ENCODE measurements around the gene SIDT1.

SIDT1 gene

DNA sequence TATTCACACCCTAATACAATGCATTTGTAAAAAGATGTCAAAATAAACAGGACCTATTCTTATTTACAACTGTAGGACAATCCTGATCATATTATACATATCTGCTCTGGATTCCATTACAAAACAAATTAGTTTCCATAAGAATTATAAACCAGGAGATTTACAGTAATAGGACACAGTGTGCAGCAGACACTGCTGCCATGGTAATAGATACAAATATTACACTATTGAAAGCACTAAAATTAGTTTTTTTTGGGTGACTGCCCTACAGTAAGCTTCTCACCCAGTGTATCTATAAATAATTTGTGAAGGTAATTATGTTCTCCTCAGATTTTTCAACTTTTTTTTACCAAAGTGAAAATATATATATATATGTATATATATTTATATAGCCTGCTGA, 116.2 kb downstream of the SIDT1 start:
- DNase-seq (ENCODE audit: insufficient read length) (no peak), FAIRE-seq (no peak)
- TF ChIP-seq POLR2A (IDR thresholded peaks at IDR 0.05; ENCODE audit: low read depth, low read length) (no peak), POLR2AphosphoS5 (IDR thresholded peaks at IDR 0.05; ENCODE audit: low read depth, low read length) (no peak), TAF1 (IDR thresholded peaks at IDR 0.05; ENCODE audit: borderline replicate concordance, low read depth, low read length) (no peak)

DNA sequence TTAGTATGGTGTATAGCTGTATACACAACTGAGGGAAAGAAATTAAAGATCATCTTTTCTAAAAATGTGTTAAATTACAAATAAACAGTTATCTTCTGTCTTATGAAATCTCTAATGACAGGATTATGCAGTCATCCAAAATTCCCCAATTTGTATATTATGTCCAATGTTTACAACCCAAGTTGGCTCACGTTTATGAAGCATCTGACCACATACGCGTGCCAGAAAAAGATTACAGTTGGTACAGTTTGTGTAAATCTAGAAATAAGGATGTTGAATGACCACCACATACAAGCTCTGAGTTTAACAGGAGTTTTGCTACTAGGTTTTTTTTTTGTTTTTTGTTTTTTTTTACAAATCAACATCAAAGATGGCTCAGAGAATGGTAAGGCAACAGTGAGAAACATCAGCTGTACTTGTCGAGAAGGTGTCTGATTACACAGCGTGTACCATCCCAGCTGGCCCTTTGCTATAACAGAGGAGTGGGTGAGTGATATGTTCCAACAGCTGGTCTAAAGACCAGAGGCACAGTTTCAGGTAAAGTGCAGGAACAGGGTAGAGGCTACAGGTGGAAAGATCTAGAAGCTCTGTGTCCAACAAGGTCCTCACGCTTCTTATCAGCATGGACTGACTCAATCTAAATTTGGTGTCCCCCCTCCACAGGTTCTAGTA, 117.0 kb downstream of the SIDT1 start:
- DNase-seq (ENCODE audit: insufficient read length) = no peak
- no peak for FAIRE-seq
- TF ChIP-seq TAF1 (IDR thresholded peaks at IDR 0.05; ENCODE audit: borderline replicate concordance, low read depth, low read length) (no peak), POLR2A (IDR thresholded peaks at IDR 0.05; ENCODE audit: low read depth, low read length) (no peak), POLR2AphosphoS5 (IDR thresholded peaks at IDR 0.05; ENCODE audit: low read depth, low read length) (no peak)

DNA sequence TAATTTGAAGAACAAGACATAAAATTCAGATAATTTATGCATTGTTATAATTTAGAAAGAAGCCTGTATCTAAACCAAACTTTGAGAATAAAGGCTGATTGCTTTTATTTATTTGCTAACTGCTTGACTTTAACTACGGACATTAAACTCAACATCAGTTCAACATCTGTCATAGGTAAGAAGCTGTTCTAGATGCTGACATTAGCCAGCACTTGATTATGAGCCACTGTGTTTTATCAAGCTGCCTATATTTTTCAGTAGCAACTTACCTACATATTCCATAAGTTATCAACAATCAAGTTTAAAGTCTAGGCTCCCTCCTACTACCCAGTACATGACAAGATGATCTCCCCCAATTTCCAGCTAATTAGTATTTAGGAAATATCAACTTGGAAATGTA, 122.0 kb downstream of the SIDT1 start:
- no peak for FAIRE-seq
- TF ChIP-seq POLR2AphosphoS5 (IDR thresholded peaks at IDR 0.05; ENCODE audit: low read depth, low read length) (no peak), TAF1 (IDR thresholded peaks at IDR 0.05; ENCODE audit: borderline replicate concordance, low read depth, low read length) (no peak), POLR2A (IDR thresholded peaks at IDR 0.05; ENCODE audit: low read depth, low read length) (no peak)
- DNase-seq (ENCODE audit: insufficient read length) = no peak

DNA sequence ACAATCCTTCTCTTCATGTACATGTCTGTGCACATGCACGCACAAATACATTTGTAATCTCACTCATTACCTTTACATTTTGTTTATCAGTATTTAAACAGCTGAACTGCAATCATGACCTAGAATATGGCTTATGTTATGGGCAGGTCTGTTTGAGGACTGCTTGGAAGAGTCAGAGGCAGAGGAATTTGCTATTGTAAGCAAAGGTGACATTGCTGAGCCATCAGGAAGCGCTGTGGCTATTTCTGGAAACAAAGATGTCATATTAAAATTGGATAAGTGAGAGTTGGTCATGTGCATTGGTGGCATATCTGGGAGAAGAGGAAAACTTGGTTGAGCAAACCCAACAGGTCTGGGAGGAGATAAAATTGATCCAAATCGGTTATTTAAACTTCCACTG, 122.5 kb downstream of the SIDT1 start:
- no peak for FAIRE-seq
- no peak for TF ChIP-seq TAF1 (IDR thresholded peaks at IDR 0.05; ENCODE audit: borderline replicate concordance, low read depth, low read length)
- no peak for TF ChIP-seq POLR2A (IDR thresholded peaks at IDR 0.05; ENCODE audit: low read depth, low read length)
- TF ChIP-seq POLR2AphosphoS5 (IDR thresholded peaks at IDR 0.05; ENCODE audit: low read depth, low read length) = no peak
- DNase-seq (ENCODE audit: insufficient read length) = no peak

DNA sequence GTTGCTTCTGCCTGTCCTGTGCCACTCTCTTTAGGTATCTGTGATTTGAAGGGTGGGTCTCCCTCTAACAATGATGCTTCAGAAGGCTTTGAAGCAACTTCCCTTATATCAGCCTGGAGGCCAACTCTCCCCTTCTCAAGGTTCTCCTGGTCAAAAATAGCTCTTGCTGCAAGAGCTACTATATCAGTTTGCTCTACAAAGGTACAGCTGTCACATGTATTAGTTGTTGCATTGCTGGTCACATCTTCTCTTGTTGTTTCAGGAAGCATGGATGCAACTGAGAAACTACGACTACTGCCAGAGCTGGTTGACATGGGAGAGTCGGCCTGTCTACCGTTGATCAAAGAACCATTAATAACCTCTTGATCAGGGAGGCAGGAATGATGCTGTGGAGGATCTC, 125.8 kb downstream of the SIDT1 start:
- TF ChIP-seq TAF1 (IDR thresholded peaks at IDR 0.05; ENCODE audit: borderline replicate concordance, low read depth, low read length) (no peak), POLR2A (IDR thresholded peaks at IDR 0.05; ENCODE audit: low read depth, low read length) (no peak), POLR2AphosphoS5 (IDR thresholded peaks at IDR 0.05; ENCODE audit: low read depth, low read length) (no peak)
- no peak for DNase-seq (ENCODE audit: insufficient read length)
- FAIRE-seq = no peak

DNA sequence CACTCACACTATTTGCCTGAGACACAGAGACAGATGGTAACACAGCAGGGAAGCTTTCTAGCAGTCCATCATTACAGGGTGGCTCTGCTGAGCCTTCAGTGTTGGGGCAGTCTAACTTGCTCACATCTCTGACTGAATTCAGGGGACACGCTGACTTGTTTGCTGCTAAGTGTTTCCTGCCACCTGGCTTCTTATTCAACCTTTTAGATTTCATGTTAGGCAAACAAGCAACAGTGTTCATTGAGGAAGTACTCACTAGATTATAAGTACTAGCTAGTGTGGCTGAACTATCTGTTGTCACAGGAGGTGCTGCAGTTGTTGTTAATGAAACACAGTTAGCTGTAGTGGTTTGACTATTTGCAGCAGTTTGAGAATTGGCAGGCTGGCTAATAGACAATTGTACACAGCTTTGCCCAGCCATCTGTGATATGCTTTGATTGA, 126.8 kb downstream of the SIDT1 start:
- TF ChIP-seq POLR2A (IDR thresholded peaks at IDR 0.05; ENCODE audit: low read depth, low read length) = no peak
- peak; percentile 25; the same call in 1 of the 2 replicates for TF ChIP-seq POLR2AphosphoS5 (IDR thresholded peaks at IDR 0.05; ENCODE audit: low read depth, low read length)
- no peak for TF ChIP-seq TAF1 (IDR thresholded peaks at IDR 0.05; ENCODE audit: borderline replicate concordance, low read depth, low read length)
- no peak for FAIRE-seq
- no peak for DNase-seq (ENCODE audit: insufficient read length)

DNA sequence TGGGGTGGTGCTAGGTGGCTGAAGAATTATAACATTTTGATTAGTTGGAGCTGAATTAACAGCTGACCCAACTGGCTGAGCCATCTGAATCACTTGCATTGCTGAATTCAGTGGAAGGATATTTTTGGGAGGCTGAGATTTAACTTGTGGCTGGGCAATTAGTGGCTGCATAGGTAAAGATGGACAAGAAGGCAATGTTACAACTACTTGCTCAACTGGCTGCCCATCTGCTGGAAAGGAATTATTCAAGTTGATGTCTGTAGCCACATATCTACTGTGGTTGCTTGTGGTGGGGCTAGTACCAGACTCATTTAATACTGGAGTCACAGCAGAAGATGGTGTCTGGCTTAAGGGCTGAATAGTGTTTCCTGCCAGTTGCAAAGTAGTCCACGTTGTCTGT, 127.6 kb downstream of the SIDT1 start:
- DNase-seq (ENCODE audit: insufficient read length) (no peak), FAIRE-seq (no peak)
- TF ChIP-seq POLR2AphosphoS5 (IDR thresholded peaks at IDR 0.05; ENCODE audit: low read depth, low read length) (no peak), TAF1 (IDR thresholded peaks at IDR 0.05; ENCODE audit: borderline replicate concordance, low read depth, low read length) (no peak), POLR2A (IDR thresholded peaks at IDR 0.05; ENCODE audit: low read depth, low read length) (no peak)

DNA sequence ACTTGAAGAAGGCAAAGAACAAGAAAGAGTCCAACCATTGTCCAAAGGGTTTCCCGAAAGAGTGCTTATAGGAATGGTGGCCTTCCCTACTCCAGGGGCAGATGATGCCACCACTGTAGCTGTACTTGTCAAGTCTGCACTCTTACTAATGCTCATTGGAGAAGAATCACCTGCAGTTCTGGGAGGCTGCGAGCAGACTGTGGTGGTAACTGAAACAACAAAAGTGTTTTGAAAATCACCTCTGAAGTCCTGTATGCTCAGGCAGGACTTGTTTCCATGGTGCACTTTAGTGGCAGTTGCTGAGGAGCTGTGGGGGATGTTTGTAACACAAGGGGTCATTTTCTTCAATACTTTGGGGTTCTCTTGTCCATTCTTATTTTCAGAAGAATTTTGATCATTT, 128.1 kb downstream of the SIDT1 start:
- TF ChIP-seq POLR2AphosphoS5 (IDR thresholded peaks at IDR 0.05; ENCODE audit: low read depth, low read length) (no peak), TAF1 (IDR thresholded peaks at IDR 0.05; ENCODE audit: borderline replicate concordance, low read depth, low read length) (no peak), POLR2A (IDR thresholded peaks at IDR 0.05; ENCODE audit: low read depth, low read length) (no peak)
- DNase-seq (ENCODE audit: insufficient read length) (no peak), FAIRE-seq (no peak)

DNA sequence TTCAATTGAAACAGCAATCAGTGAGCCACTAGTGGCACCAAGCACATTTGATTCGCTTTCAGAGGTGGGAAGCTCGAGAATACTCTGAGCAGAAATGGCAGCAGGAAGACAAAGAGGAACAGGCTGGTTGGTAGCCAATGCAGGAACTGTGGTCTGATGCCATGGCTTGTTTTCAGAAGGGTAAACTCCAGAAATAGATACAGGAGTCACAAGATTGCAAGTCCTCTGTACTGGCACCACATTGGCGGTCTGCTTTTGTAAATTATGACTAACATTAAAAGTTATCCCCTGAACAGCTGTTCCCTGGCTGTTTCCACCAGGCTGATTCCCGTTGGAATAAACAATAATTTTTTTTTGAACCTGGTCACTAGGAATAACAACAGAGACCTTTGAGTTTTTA, 128.5 kb downstream of the SIDT1 start:
- FAIRE-seq = no peak
- DNase-seq (ENCODE audit: insufficient read length) = no peak
- TF ChIP-seq TAF1 (IDR thresholded peaks at IDR 0.05; ENCODE audit: borderline replicate concordance, low read depth, low read length) = no peak

DNA sequence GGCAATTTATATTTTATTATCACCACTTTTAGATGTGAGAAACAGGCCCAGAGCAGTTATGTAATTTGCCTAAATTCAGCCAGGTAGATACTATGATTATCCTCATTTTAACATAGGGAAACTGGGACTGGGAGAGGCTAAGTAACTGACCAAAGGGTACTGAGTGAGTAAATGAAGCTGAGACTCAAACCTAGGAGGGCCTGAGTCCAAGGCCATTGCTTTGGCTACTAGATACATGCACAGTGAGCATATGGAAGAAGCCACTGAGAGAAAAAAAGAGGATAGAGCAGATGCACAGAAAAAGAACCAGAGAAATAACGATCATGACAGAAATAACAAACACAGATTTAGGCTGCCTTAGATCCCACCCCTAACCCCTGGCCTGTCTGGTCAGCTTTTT, 130.5 kb downstream of the SIDT1 start:
- DNase-seq (ENCODE audit: insufficient read length) (no peak), FAIRE-seq (no peak)
- TF ChIP-seq TAF1 (IDR thresholded peaks at IDR 0.05; ENCODE audit: borderline replicate concordance, low read depth, low read length) = no peak
- no peak for TF ChIP-seq POLR2A (IDR thresholded peaks at IDR 0.05; ENCODE audit: low read depth, low read length)
- no peak for TF ChIP-seq POLR2AphosphoS5 (IDR thresholded peaks at IDR 0.05; ENCODE audit: low read depth, low read length)

DNA sequence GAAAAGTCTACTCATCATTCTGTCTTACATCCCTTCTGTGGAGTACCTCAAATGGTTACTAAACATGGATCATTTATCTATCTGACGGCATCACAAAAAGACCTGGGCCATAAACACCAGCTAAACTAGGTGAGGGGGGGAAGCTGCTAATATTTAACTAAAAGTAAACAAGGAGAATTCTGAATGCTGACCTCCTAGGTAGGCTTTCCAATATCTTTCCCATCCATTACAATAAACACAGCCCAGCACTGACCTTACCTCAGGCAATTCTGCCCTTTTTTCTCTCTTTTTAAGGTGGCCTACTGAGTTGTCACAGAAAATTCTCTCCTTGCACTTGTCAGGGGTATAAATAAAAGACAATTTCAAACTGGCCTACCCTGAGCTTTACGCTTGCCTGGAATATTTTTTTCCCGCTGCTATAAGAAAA, 131.0 kb downstream of the SIDT1 start:
- no peak for TF ChIP-seq POLR2AphosphoS5 (IDR thresholded peaks at IDR 0.05; ENCODE audit: low read depth, low read length)
- TF ChIP-seq POLR2A (IDR thresholded peaks at IDR 0.05; ENCODE audit: low read depth, low read length) = no peak
- no peak for TF ChIP-seq TAF1 (IDR thresholded peaks at IDR 0.05; ENCODE audit: borderline replicate concordance, low read depth, low read length)
- DNase-seq (ENCODE audit: insufficient read length) (no peak), FAIRE-seq (no peak)

DNA sequence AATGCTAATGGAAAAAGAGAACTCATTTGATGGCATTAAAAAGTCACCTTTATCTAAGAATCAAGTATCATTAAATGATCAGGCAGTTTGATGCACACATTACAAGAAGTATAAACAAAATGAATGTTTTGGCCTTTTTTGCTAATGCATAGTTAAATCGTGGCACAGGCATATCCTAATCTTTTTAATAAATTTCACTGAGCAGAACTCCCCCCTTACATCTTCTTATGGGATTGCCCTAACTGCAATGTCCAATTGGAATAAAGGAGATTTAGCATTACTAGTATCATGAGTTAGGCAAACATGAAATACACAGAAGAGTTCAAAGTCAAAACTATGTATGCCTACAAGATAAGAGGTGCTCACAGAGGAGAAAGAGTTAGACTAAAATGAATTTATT, 131.4 kb downstream of the SIDT1 start:
- FAIRE-seq (no peak), DNase-seq (ENCODE audit: insufficient read length) (no peak)
- TF ChIP-seq POLR2AphosphoS5 (IDR thresholded peaks at IDR 0.05; ENCODE audit: low read depth, low read length) = no peak
- TF ChIP-seq POLR2A (IDR thresholded peaks at IDR 0.05; ENCODE audit: low read depth, low read length) = no peak
